Head of caudate nucleus (tissue), 42 donors: ENCODE measurements around the gene CHST2.
A peak's percentile ranks its signal among the peaks of the same experiment; 100 is the strongest.

Experiments used
- DNase-seq, 42 donors: peaks; one replicate each; pipeline versions ENCODE4 v3.0.0 to v3.0.0-alpha.2; 2020 to 2021; ENCODE audit warnings: mixed read lengths in 7 of 42
- intact Hi-C: fragments of 100-400 bp; cut with DNase I; formaldehyde crosslinking; loops from one replicate; pipeline ENCODE4 v1.15.0; 2022

The CHST2 gene

DNA sequence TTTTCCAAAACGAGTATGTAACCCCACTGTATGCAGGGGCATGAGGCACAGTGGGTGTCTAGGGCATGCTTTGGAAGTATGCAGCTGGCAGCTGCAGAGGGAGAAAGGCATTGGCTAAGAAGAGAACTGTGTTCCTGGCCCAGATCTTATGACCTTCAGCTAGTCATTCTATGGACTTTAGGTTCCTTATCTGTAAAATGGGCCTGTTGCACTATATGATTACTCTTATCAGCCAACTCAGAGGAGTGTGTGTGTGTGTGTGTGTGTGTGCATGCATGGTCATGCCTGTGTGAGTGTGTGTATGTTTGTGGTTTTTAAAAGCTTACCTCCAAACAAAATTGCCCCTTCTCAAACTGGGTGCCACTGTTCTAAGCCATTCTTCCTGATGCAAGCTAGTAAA is 27.4 kb upstream of the CHST2 start:
- DNase-seq, result no peak
- intact Hi-C loops, result no loop called here

DNA sequence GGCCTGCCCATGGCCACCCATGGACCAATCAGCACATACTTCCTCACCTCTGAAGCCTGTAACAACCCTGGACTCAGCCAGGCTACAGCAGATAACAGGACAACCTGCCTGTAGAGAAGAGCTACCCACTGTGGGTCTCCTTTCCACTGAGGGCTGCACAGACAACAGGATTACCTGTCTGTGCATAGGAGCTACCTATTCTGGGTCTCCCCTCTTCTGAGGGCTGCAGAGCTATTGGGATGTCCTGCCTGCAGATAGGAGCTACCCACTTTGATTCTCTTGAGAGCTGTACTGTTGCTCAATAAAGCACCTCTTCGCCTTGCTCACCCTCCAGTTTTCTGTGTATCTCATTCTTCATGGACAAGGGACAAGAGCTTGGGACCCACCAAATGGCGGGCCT is 23.8 kb upstream of the CHST2 start:
- intact Hi-C loops, result no loop called here
- no peak for DNase-seq

DNA sequence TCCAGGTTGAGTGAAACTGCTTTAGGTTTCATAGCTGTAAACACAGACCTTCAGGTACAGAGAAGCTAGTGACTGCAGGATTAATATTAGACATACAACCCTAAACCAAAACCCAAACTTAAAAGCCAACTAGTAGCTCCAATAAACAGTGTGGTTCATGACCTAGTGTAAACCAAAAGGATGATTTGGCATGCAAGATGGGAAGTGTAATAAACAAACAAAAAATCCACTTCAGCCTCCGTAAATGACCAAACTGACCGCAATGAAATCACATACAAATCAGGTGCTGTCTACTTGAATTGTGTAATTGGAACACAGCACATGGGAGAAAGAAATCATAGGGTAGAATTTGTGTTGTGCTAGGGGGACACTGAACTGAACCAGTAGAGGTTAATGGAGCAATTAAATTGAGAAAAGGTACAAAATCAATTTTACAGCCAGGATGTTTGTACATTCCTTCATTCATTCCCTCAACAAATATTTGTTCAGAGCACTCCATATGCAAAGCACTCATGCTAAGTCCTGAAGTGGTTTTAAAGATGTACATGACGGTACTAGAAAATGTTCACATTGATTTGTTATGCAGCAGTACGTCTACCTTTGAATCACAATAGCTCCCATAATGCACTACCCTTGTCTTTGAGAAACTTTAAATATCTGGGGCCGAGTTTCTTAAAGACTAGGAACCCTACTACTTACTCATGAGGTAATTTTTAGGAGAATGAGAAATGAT is 21.4 kb upstream of the CHST2 start:
- intact Hi-C loops, result no loop called here
- no peak for DNase-seq

DNA sequence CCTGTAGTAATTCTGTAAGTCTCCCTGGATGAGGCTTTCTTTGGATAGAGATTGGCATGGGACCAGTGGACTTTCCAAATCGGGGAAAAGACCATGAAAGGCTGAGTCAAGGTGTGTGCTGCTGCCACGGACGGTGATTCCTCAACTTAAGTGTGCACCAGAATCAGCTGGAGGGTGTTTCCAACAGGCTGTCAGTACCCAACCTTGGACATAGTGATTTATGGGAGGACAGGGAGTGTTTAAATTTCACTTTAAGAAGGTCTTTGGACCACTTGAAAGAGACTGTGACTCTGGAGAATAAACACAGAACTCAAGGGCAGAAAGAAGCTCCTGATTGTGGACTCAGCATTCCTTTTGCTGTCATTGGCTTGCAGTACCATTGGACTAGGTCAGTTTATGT is 20.4 kb upstream of the CHST2 start:
- no peak for DNase-seq

DNA sequence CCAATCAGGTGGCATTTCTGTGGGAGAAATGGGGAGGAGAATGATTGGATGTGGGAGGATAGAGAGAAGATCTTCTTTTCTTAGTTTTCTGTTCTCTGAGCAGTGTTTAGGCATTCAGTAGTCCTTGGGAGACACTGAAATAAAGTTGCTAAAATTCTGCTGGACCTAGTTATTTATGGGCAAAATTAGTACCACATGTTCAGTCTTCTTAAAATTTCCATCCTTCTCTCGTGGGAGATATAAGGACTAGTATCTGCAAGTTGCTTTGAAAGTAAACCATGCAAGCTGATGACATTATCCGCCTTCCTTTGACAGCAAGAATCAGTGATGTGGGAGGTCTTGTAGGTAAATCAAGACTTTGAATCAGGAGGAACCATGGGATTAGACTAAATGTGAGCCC is 19.9 kb upstream of the CHST2 start:
- intact Hi-C loops, result no loop called here
- no peak for DNase-seq

More for the DNA sequence above, 20.4 kb upstream of the CHST2 start:
- intact Hi-C loops, result no loop called here

DNA sequence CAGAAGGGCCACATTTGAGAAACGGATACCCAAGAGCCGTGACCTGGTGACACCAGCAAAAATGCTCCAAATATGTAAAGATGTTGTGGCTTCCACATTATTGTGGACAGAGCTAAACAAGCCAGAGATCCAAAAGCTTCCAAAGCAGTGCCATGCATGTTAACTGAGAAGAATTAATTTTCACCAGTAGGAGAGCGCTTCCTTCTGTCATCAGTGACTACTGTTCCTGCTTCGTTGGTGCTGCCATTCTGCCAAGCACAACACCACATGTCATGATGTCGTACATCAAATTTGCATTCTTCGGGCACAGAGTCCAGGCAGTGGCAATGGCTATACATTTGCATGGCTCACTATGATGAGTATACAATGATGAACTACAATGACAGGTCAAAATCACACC is 19.1 kb upstream of the CHST2 start:
- no peak for DNase-seq
- intact Hi-C loops, result no loop called here

DNA sequence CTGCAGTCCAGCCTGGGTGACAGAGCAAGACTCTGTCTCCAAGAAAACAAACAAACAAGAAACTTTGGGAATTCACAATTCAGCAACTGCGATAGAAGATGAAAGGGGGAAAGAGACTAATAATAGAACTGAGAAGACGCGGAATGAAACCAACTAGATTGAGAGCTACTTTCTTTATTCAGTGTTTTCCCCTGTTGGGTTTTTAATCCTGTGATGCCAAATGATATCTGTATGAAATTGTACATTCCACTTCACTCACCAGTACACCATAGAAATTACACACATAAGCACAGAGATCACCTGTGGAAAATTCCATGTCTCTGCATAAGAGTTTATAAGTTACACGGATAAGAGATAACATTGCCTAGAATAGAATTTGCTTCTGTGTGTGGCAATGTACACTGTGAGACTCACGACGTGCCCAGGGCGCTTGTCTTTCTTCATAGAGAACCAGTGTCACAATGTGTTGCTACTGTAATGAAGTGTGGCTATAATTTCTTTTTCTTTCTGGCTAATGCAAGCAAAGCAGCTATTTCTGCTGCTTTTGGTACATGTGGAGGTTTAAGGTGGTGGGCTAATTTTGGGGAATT is 17.7 kb upstream of the CHST2 start:
- DNase-seq, result no peak
- intact Hi-C loops, result no loop called here

DNA sequence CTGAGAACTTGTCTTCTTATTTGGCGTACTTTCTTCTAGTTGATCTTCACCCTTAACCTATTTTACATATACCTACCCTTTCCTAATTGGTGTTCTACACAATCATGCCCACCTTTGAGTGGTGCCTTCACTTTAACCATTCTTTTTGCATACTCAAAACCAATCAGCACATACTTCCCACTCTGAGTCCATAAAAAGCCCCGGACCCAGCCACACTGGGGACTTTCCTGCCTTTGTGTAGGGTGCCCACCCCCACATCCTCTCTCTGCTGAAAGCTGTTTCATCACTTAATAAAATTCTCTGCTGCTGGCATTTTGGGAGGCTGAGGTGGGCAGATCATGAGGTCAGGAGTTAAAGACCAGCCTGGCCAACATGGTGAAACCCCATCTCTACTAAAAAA is 15.9 kb upstream of the CHST2 start:
- intact Hi-C loops, result no loop called here
- no peak for DNase-seq

DNA sequence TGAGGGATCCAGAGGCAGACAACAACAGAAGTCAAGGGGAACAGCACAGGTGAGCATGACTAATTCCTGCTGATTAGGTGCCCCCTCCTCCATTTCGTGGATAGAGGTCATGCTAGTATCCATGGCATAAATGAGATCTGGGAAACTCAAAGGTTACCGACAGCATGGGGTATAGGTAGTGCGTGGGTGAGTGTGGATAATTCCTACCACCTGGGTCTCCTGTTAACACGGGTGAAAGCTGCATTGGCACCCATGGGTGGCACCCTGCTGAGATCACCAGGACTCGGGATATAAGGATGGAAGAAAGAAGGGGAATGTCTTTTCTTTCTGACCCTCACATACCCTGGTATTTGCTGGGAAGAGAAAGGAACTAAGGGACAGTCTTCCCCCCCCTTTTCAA is 14.4 kb upstream of the CHST2 start:
- intact Hi-C loops, result no loop called here
- no peak for DNase-seq

DNA sequence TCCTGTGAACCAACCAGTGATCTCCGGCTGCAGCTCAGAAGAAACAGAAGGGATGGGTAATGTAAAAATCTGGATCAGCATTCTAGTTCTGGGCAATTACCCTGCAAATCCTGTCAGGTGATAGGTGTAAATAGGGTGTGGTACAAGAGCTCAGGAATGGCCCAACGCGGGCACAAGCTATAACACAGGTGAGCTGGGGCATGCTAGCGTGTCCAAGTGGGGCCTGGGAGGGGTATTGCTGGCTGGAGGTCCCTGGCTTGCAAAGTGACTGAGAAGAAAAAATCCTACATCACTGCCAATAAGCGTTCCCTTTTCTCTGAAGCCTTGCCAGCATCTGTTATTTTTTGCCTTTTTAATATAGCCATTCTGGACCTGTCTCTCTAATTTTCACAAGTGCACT is 9.7 kb upstream of the CHST2 start:
- intact Hi-C loops, result no loop called here

DNA sequence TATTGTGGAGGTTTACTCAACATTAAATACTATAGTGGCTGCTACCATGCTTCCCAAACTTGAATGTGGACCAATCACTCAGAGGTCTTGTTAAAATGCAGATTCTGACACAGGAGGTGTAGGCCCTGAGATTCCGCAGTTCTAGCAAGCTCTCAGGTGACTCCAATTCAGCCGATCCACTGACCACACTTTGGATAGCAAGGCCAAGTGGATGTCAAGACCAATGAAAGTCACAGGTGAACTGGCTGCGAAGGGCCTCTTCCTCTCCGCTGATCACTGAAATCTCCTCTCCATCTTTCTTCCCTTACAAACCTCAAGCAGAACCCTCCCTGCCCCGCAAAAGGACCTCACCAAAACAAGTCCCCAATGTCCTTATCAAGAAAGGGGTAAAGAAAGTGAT is 9.2 kb upstream of the CHST2 start:
- no peak for DNase-seq
- intact Hi-C loops, result no loop called here

More for the DNA sequence above, 9.7 kb upstream of the CHST2 start:
- no peak for DNase-seq

DNA sequence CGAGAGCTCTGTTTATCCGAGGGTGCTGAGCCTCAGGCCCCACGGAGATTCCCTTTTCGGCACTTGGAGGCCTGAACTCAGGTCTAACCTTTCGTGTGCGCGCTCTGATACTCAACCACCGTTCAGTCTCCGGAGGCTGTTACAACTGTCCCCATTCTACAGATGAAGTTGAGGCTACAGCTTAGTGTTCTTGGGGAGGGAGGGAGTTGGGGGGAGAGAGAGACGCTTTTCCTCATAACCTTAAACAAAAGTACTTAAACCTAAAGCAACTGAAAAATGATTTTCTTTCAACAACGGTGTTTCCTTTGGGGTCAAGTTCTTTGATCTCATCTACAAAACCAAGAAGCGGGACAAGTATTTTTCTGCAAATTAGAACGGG is 952 bp upstream of the CHST2 start:
- no peak for DNase-seq
- intact Hi-C loops, result no loop called here

DNA sequence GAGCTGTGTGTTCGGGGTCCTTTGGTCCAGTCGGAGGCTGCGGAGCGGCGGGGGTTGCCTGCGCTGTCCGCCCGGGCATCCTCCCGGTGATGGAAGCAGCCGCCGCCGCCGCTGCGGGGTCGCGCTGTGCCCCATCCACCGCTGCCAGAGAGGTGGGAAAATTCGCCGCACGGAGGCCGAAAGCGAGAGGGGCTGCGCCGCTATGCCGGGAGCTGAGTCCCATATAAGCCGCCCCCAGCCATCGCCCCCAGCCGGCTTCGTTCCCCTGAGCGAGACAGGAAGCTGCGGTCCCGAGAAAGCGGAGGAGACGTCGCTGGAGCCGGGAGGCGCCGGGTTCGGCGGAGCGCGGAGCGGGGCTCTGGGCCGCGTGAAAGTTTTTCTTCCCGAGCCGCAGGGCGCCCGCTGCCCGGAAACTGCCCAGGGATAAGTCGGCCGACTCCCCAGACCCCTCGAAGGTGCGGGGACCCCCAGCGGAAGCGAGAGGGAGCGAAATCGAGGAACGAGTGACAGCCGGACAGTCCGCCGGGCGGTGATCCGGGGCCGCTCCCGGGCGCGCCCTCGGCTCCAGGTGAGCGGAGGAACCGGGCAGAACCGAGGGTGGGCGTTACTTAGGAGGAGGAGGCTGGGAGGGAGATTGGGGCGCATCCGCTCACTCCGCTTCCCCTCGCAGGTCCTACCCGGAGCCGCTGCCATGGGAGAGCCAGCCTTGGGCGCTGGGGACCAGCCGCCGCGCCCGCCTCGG is 574 bp downstream of the CHST2 start:
- intact Hi-C loops, result no loop called here
- DNase-seq, result peak in 38 of 42 donors; percentile 6 to 63 (median 39)

DNA sequence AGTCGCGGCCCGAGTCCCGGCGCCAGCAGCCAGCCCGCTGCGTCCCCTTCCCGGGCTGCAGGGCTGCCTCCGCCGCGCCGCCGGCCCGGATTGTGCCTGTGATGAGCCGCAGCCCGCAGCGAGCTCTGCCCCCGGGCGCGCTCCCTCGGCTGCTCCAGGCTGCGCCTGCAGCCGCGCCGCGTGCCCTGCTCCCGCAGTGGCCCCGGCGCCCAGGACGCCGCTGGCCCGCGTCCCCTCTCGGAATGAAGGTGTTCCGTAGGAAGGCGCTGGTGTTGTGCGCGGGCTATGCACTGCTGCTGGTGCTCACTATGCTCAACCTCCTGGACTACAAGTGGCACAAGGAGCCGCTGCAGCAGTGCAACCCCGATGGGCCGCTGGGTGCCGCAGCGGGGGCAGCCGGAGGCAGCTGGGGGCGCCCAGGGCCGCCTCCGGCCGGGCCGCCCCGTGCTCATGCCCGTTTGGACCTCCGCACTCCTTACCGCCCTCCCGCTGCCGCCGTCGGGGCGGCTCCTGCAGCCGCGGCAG is 1.2 kb downstream of the CHST2 start:
- intact Hi-C loops, result no loop called here

DNA sequence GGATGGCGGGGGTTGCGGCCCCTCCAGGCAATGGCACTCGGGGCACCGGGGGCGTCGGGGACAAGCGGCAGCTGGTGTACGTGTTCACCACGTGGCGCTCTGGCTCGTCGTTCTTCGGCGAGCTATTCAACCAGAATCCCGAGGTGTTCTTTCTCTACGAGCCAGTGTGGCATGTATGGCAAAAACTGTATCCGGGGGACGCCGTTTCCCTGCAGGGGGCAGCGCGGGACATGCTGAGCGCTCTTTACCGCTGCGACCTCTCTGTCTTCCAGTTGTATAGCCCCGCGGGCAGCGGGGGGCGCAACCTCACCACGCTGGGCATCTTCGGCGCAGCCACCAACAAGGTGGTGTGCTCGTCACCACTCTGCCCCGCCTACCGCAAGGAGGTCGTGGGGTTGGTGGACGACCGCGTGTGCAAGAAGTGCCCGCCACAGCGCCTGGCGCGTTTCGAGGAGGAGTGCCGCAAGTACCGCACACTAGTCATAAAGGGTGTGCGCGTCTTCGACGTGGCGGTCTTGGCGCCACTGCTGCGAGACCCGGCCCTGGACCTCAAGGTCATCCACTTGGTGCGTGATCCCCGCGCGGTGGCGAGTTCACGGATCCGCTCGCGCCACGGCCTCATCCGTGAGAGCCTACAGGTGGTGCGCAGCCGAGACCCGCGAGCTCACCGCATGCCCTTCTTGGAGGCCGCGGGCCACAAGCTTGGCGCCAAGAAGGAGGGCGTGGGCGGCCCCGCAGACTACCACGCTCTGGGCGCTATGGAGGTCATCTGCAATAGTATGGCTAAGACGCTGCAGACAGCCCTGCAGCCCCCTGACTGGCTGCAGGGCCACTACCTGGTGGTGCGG is 1.9 kb downstream of the CHST2 start:
- intact Hi-C loops, result no loop called here
- DNase-seq, result peak; percentile 31 to 82 (median 65)

More for the DNA sequence above, 1.2 kb downstream of the CHST2 start:
- peak in 28 of 42 donors; percentile 12 to 60 (median 28) for DNase-seq

DNA sequence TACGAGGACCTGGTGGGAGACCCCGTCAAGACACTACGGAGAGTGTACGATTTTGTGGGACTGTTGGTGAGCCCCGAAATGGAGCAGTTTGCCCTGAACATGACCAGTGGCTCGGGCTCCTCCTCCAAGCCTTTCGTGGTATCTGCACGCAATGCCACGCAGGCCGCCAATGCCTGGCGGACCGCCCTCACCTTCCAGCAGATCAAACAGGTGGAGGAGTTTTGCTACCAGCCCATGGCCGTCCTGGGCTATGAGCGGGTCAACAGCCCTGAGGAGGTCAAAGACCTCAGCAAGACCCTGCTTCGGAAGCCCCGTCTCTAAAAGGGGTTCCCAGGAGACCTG is 2.5 kb downstream of the CHST2 start:
- DNase-seq, result no peak
- intact Hi-C loops, result no loop called here

DNA sequence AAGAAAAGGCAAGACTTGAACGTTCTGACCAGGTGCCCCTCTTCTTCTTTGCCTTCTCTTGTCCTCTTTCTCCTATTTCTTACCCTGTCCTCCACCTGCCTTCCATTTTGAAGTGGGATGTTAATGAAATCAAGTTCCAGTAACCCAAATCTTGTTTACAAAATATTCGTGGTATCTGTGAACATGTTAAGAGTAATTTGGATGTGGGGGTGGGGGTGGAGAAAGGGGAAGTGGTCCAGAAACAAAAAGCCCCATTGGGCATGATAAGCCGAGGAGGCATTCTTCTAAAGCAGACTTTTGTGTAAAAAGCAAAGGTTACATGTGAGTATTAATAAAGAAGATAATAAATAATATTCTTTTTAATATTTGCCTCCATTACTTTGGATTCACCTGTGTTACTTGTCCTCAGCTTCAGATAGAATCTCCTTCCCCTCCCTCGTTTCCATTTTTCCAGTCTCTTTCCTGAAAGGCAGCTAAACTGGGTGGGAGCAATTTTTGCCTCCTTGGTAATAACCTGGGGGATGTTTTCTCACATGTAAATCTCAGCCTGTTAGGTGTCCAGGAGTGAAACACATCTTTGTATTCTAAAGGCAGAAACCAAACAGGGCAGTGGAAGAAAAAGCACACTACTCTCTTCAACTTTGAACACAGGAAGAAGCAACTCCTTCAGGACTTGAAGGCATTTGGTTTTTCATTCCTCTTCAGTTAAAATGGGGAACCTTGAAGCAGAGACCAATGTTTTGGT is 3.2 kb downstream of the CHST2 start:
- intact Hi-C loops, result no loop called here
- DNase-seq, result no peak

DNA sequence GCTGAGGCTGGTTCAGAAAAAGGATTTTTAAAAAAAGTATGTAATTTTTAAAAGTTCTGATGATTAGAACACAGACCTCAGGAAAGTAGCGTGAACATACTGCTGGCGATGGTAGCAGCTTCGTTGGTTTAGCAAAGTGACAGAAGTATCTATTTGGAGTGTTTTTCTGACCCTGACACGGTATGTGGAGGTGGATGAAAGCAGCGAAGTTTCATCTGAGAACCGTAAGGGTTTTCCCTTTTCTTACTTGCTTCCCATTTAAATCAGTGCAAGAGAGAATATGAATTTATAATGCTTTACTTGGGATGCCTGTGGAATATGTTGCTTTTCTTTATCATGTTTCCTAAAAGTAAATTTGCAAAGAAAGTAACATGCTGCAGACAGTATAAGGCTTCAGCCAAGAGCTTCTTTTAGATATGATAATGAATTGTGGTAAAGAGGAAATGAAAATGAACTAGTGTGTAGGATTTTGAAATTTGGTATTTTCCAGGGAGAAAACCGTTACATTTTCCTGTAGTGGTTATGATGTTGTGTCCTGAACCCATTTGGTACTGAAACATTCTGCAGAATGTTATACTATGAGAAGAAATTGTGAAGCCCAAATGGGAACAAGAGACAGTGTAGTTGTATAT is 3.9 kb downstream of the CHST2 start:
- intact Hi-C loops, result no loop called here
- DNase-seq, result no peak
